ENCODE measurements around the gene TLR7.

DNA sequence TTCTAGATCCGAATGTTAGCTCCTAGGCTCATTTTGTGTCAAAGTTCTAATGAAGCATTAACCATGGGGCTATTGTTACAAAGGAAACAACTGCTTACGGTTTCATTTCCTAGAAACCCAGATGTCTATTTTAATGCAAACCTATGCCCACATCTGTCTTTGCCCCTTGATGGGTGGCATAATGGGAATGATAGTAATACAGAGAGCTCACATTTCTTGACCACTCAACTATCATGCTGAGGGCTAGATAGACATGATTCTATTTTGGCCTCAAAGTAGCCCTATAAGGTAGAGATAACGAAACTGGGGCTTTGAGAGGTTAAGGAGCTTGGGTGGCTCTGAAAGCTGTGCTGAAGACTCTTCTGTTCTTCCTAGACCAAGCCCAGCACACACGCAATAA, 1.9 kb downstream of the TLR7 start:
- TF ChIP-seq EZH2 (IDR thresholded peaks at IDR 0.05; ENCODE audit: low read length, missing control alignments): no peak
- TF ChIP-seq, protein P1, sequence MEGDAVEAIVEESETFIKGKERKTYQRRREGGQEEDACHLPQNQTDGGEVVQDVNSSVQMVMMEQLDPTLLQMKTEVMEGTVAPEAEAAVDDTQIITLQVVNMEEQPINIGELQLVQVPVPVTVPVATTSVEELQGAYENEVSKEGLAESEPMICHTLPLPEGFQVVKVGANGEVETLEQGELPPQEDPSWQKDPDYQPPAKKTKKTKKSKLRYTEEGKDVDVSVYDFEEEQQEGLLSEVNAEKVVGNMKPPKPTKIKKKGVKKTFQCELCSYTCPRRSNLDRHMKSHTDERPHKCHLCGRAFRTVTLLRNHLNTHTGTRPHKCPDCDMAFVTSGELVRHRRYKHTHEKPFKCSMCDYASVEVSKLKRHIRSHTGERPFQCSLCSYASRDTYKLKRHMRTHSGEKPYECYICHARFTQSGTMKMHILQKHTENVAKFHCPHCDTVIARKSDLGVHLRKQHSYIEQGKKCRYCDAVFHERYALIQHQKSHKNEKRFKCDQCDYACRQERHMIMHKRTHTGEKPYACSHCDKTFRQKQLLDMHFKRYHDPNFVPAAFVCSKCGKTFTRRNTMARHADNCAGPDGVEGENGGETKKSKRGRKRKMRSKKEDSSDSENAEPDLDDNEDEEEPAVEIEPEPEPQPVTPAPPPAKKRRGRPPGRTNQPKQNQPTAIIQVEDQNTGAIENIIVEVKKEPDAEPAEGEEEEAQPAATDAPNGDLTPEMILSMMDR (conservative IDR thresholded peaks at IDR 0.05 in 1 of 2, IDR thresholded peaks at IDR 0.05 in 1 of 2; ENCODE audit: low read depth in 1 of 2, low read length in 2 of 2): no peak
